Lower leg skin (tissue), 3 donors: ENCODE data around the gene PRAMEF27.
"Not testable (repeated sequence)": the region's sequence is repeated elsewhere in the genome, so short reads cannot be mapped to it uniquely, and the experiment has no call there.

Source experiments
- POLR2A ChIP-seq, 2 donors: fragments of 450-650 bp; IDR thresholded peaks; one replicate each; pipeline ENCODE4 v1.6.1; 2016 to 2017; ENCODE audit warnings: antibody characterized with exemption in 2 of 2, mild to moderate bottlenecking in 1 of 2, moderate library complexity in 1 of 2
- TF ChIP-seq, protein P1 (sequence below), 3 donors: fragments of 450-650 bp; IDR thresholded peaks; one replicate each; pipeline ENCODE4 v1.5.1; 2016; ENCODE audit warnings: antibody characterized with exemption in 3 of 3, mild to moderate bottlenecking in 3 of 3, moderate library complexity in 2 of 3

DNA sequence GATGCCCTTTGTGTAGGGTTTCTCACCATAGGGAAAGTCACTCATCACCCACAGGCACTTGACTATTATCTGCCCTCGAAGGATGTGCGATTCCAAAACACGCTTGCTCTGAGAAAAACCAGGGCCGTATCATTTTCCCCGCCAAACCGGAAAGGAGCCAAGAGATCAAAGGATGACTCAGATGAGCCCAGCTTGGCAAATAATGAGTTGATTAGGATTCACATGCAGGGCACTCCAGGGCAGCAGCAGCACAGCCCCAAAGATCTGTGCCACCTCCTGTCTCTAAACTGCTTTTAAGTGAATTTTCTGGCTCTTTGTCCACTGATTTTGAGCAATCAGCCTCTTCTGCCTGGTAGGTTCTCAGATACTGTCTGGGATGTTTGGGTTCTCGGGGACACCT is 44.4 kb downstream of the PRAMEF27 start:
- TF ChIP-seq, protein P1, sequence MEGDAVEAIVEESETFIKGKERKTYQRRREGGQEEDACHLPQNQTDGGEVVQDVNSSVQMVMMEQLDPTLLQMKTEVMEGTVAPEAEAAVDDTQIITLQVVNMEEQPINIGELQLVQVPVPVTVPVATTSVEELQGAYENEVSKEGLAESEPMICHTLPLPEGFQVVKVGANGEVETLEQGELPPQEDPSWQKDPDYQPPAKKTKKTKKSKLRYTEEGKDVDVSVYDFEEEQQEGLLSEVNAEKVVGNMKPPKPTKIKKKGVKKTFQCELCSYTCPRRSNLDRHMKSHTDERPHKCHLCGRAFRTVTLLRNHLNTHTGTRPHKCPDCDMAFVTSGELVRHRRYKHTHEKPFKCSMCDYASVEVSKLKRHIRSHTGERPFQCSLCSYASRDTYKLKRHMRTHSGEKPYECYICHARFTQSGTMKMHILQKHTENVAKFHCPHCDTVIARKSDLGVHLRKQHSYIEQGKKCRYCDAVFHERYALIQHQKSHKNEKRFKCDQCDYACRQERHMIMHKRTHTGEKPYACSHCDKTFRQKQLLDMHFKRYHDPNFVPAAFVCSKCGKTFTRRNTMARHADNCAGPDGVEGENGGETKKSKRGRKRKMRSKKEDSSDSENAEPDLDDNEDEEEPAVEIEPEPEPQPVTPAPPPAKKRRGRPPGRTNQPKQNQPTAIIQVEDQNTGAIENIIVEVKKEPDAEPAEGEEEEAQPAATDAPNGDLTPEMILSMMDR (IDR thresholded peaks at IDR 0.05) = not testable (repeated sequence)
- not testable (repeated sequence) for TF ChIP-seq POLR2A (IDR thresholded peaks at IDR 0.05)
